NT2/D1 (cell line): ENCODE results near the gene FBXL20.

Experiments used
- SUZ12 ChIP-seq: IDR thresholded peaks from 2 replicates; pipeline ENCODE4 v1.6.1; 2011; ENCODE audit not compliant: insufficient read length, insufficient read depth; ENCODE audit errors: extremely low read depth
- YY1 ChIP-seq: IDR thresholded peaks from 2 replicates; pipeline ENCODE4 v1.6.1; 2011; ENCODE audit not compliant: insufficient read length, insufficient read depth

DNA sequence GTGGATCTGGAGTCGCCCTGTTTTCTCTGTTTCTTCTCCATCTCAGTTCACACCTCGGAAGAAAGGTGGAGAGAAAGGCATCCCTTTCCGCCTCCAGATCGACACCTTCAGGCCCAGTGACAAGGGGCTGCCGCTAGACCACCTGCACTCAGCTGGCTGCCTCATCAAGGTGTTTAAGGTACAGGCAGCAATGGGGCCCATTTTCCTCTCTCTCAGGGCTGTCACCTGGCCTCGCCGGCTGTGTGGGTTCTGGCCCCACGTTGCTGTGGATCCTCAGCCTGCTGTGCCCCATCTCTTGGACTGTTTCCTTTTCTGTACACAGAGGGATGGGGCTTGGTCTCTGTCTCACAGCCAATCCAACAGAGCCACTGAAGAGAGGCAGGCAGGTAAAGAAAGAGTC lies 158.3 kb downstream of the FBXL20 start:
- TF ChIP-seq YY1, result no peak
- no peak for TF ChIP-seq SUZ12
